ENCODE data around the gene PRMT1.

GRCh38 chr19:49662011-49662410, 15.1 kb upstream of the PRMT1 start:
- TF ChIP-seq CTCF (IDR thresholded peaks at IDR 0.05) (no peak), POLR2AphosphoS5 (IDR thresholded peaks at IDR 0.05) (no peak), POLR2A (IDR thresholded peaks at IDR 0.05) (no peak), EP300 (IDR thresholded peaks at IDR 0.05; ENCODE audit: low read depth) (no peak)

Measured in transverse colon (tissue), 4 donors.